DMS 273 (cell line): Measurements from ENCODE around the gene DIO1.

Experiments used
- DNase-seq: peaks from one replicate; lab custom pipeline; 2025; ENCODE audit not compliant: unreplicated experiment; lab: John Stamatoyannopoulos, UW

Gene DIO1

DNA sequence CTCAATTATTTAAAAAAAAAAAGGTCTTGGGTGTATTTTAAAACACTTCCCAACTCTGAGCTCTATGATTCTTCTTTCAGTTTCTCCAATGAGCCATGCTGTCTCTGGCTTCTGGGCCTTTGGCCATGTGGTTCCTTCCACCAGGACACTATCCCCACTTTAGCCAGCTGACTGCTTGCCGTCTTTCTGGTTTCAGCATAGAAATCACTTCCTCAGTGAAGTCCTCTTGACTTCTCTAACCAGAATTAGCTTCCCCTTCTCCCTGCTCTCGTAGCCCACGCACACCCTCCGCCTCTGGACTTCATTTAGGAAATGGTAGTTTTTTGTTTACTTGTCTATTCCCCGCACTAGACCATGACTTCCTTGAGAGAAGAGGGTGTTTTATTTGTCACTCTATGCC lies 1.1 kb upstream of the DIO1 start:
- DNase-seq, result no peak

DNA sequence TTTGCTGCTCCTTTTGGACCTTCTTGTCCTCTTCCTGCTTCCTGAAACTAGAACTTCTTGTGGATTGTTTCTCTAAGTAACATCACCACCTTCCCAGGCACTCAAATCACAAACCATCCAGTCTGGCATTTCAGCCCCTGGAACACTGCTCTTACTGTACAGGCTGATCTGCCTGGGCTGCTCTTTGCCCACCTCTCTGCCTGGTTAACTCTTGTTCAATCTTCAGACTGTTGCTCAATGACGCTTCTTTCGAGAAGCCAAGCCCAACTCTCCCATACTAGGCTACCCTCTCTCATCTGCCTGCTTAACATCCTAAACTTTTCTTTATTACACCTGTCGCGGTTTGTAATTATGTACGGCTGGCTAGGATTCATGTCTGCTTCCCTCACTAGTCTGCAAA lies 657 bp downstream of the DIO1 start:
- DNase-seq, result no peak

DNA sequence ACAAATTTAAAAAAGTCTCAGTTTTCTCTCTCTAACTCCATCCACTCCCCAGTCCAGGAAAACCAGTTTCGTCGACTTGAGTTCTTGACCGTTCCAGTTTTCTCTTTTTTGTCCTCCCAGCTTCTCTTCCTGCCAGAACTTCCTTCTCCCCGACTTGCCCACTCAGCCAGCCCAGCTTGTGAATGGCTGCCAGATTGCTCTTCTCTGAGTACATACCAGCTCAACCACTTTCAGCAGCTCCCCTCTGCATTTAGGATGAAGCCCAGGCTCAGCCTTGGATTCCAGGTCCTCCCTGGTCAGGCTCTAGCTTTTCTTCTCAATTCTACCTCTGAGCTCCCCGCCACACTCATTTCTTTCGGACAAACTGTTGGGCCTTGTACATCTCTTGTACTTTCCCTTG lies 1.4 kb downstream of the DIO1 start:
- no peak for DNase-seq

DNA sequence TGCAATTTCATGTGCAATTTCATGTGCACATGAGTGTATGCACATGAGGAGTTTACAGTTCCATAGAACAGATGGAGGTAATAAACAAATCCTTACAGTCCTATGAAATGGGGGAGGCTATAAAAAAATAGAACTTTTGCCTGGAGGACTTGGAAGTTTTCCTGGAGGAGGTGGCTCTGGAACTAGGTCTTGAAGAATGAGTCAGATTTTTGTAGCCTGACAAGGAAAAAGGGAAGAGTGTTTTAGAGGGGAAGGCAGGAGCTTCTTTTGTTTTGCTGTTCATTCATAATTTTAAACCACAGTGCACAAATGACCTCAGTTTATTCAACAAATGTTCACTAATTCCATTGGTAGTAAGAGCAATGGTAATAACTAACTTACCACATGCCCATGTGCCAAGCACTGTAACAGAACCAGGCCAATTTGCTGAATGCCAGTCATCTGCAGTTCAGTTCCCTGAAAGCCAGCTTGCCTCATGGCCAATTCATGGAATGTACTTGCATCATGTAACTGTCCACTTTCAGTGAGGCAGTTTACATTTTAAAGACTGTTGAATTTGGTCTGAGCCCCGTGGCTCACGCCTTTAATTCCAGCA lies 2.7 kb downstream of the DIO1 start:
- peak; percentile 22 for DNase-seq

DNA sequence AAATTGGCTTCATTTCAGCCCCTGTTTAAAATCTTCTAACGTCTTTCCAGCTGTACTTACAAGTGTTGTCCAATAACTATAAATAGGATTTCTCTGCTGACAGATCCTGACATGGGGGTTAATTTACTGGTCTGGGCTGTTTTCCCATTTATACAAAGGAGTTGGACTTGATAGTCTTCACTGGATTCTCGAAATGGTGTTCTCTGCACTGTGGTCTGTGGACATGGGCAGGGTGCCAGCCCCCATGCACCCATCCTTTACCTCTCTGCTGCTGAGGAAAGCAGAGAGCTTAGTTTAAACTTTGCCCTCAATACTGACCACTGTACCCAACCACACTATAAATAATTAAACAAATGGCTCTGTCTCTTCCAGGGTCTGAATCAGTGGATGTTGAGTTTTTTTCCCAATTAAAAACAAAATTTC lies 5.2 kb downstream of the DIO1 start:
- DNase-seq, result peak; percentile 24

DNA sequence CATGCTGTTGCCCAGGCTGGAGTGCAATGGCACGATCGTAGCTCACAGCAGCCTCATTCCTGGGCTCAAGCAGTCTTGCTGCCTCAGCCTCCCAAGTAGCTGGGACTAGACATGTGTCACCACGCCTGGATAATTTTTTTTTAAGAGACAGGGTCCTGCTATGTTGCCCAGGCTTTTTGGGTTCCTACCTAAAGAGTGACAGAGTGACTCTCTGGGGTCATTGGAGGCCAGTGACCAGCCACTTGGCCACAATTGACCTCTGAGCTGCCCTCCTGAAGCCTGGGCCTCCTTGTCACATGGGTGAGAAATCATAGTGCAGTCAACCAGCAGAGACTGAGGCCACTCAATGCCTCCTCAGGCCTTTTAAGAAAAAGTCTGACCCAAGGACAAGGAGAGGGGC lies 5.7 kb downstream of the DIO1 start:
- DNase-seq, result no peak

DNA sequence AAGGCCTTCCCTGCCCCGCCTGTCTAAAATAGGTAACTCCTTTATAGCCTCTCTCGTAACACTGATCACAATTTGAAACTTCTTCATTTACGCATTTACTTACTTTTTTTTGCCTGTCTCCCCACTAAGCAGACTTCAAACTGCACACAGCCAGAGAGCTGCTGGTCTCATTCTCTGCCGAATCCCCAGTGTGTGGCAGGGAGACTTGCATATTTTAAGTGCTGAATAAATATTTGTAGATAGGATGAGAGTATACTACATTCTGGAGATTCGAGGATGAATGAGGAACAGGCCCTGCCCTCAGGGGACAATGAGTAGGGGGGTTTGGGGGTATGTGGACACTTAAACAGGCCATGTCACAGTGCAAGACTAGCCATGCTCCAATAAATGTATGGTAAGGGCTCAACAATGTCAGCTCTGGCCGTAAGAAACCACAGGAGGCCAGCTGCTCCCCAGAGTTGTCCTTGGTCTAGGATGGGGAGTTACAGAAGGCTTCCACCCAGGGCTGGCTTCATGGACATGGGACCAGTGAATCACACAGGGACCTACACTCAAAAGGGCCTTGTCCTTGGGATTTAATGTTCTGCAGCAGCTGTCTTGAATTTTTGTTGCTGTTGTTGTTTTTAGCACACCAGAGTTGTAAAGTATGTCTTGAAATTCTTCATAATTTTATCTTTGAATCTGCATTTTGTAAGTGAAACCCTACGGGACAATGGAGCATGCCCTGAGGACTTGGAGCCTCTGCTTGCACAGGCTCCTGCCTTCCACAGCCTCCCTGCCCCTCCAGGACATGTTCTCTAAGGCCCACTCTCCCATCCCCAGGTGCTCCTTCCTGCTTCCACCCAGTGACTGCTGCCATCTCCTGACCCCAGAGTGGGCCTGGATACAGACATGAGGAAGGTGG lies 8.5 kb downstream of the DIO1 start:
- no peak for DNase-seq

DNA sequence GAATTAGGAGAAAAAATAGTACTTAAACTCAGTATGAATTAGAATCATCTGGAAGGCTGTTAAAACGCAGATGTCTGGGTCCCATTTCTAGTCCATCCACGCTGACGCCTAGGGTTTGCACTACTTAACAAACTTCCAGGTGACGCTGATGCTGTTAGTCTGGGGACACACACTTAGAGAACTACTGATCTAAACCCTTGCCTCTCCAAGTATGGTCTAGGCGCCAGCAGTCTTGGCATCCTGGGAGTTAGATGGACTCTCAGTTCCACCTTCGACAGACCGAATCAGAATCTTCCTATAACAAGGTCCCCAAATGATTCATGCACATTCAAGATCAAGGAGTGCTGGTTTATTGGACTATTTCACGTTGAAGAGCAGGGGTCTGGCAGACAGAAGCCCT lies 11.5 kb downstream of the DIO1 start:
- DNase-seq, result no peak

DNA sequence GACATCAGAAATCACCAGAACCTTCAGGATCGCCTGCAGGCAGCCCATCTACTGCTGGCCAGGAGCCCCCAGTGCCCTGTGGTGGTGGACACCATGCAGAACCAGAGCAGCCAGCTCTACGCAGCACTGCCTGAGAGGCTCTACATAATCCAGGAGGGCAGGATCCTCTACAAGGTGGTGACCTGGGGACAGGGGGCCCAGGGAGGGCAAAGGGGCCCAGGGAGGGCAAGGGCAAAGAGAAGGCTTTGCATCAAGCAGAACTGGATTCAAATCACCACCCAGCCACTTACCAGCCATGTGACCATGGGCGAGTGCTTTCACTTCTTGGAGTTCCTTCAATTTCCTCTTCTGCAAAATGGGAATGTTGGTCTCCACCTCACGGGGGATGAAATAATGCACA lies 12.1 kb downstream of the DIO1 start:
- no peak for DNase-seq

DNA sequence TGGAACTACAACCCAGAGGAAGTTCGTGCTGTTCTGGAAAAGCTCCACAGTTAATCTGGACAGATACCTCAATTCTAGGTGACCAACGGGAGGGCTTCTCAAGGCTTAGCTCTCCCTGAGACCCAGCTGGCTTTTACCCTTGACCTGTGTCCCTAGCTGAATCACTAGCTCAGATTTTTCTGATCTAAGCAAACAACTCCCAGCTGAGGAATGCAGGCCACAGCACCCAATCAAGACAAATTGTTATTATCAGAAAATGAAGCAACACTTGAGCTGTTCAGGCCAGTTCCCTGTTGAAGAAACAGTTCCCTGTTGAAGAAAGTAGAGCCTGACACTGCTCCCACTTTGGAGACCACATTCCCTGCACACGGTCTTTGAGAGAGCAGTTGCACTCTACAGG lies 16.0 kb downstream of the DIO1 start:
- DNase-seq, result no peak

DNA sequence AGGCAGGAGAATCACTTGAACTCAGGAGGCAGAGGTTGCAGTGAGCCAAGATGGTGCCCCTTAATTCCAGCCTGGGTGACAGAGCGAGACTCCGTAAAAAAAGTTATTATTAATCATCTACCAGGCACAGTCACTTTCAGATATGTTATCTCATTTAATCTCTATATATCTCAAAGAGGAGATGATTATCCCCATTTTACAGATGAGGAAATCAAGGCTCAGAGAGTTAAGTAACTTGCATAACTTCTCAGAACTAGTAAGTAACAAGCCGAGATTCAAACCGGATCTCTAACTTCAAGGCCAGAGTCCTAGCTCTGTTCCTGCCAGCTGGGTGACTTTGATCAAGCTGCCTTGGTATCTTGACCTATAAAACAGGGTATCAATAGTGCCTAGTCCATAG lies 17.5 kb downstream of the DIO1 start:
- no peak for DNase-seq

DNA sequence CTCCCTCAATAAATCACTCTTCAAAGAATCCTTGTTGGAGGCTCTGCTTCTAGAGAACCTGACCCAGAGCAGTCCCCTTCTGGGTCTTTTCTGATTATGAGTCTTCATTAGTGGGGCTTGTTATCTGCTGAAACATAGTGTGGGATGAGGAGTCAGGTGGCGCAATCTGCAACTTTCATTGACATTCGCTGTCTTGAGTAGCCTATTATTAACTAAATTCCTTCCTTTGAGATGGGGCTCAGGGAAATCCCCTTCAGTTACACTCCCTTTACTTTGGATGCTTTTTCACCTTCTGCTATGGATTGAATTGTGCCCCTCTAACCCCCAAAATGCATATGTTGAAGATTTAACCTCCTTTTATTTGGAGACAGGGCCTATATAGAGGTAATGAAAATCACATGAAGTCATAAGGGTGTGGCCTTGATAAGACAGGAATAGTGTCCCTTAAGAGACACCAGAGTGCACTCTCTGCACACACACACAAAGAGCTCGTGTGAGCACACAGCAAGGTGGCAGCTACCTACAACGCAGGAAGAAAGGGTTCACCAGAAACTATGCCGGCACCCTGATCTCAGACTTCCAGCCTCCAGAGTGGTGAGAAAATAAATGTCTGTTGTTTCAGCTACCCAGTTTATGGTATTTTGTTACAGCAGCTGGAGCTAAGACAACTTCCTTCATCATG lies 19.5 kb downstream of the DIO1 start:
- DNase-seq, result no peak

DNA sequence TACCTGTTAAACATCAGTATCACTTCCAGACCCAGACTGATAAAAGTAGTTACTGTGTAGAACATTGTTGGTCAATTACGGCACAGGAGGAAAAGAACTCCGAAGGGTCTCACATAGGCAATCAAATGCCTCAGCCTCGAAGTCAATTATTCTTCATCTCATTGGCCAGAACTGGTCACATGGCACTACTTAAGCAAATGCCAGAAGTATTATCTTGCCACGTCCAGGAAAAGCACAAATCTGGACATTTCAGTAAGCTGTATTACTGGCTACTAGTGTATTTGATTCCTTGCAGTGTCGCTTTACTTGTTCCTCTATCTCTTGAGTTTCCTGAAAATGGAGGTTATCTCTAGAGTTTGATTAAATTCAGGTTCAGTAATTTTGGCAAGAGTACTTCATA lies 24.4 kb downstream of the DIO1 start:
- DNase-seq, result no peak

DNA sequence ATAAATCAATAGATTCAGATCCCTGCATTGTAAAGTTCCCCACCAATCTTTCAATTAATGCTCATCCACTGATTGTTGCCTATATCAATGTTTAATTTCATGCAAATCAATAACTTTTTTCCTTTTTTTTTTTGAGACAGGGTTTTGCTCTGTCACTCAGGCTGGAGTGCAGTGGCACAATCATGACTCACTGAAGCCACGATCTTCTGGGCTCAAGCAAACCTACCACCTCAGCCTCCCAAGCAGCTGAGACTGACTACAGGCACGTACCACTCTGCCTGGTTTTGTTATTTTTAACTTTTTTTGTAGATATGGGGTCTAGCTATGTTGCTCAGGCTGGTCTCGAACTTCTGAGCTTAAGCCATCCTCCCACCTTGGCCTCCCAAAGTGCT lies 25.7 kb downstream of the DIO1 start:
- DNase-seq, result no peak

DNA sequence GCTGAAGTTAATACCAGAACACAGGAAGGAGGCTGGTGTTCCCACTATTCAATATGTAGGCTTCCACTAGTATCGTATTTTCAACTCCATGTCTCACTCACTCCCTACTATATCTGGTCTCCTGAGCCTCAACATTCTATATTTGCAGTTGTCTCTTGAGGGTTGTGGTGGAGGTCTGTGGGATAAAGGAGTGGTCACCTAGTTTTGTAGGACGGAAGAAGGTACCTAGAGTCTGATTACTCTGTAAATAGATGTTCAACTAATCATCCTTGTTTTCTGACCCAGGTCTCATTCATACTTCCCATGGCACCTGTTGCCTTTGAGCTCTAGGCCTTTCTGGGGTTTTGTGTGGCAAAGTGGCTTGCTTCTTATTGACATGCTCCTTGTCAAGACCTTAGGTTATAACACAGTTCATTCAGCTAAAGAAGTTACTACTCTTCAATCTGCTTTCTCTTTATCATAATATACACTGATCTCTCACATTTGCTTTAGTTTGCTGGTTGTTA lies 33.4 kb downstream of the DIO1 start:
- DNase-seq, result no peak

DNA sequence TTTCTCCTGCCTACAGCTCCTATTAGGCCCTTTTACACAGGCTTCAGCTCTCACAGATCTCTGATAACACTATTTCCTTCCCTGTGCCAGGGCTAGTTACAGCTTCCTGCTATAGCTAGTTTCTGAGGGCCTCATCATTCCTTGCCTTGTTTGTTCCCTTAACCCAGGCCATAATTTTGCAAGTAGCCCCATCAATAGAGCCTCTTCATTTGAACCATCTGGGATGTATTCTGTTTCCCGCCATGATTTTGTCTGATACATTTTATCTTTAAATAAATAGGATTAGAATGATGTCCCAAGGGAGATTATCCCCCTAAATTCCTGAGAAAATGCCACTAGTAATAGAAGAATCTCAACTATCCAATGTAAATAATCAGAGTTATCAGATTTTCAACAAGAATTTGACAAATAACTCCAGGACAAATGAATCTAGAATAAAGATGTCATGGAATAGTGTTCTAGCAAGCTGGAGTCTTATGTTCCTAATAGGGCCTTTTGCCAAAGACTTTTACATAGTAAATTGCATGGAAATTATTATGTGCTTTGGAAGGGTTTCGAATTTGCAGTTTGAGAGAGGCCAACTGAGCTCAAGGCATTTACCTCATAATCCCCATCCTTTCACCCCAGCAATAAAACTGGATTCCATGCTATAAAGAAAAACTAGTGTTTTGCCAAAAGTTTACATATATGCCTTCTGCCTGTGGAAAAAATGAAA lies 35.4 kb downstream of the DIO1 start:
- no peak for DNase-seq

DNA sequence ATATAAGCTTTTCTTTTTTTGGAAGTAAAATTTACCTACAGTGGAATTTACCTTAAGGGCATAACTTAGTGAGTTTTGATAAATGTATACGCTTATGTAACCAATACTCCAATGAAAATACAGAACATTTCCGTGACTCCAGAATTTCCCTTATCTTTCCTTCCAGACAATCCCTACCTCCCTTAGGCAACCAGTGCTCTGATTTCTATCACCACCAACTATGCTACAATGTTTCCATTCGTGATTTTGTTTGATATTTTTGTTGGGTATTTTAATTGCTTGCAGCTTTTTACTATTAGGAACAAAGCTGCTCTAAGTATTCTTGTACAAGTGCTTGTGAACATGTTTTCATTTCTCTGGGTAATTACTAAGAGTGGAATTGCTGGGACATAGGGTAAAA lies 36.9 kb downstream of the DIO1 start:
- no peak for DNase-seq

DNA sequence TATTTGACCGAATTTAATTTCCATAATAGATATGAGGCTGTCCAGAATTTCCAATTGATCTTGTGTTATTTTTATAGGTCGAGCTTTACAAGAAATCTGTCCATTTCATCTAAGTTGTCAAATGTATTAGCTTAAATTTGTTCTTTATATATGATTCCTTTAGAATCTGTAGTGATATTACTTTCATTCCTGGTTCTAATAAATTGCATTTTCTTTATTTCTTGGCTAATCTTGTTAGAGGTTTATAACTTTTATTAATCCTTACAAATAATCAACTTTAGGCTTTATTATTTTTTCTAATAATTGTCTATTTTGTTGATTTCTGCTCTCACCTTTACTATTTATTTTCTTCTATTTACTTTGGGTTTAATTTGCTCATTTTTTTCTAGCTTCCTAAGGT lies 37.5 kb downstream of the DIO1 start:
- no peak for DNase-seq

DNA sequence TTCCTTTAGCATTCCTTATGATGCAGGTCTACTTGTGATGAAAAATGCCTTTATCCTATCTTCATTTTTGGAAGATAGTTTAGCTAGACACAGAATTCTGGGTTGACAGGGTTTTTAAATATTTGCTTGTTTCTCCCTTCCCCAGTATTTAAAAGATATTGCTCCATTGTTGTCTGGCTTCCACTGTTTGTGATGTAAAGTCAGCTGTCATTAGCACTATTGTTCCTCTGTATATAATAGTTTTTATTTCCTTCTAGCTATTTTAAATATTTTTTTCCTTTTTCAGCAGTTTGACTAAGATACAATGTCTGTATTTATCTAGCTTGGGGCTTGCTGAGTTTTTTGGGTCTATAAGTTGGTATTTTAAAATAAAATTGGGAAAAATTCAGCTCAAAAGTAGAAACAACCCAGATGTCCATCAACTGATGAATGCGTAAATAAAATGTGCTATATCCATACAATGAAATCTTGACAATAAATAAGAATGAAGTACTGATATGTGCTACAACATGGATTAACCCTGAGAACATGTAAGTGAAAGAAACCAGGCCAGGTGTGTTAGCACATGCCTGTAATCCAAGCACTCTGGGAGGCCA lies 40.3 kb downstream of the DIO1 start:
- DNase-seq, result no peak

DNA sequence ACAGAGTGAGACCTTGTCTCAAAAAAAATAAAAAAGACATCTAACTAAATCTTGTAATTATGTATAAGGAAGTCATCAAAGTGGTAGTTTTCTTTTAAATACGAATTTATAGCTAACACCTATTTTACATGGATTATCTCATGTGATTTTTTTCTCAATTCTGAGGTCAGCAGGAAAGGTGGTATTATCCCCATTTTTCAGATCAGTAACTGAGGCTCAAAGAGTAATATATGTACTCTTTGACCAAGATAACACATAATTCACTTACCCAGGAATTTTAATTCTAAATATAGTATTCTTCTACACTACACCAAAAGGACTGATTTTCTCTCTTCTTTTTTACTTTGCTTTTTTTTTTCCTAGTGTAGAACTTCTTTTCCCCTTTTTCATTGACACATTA lies 42.4 kb downstream of the DIO1 start:
- no peak for DNase-seq
